Measurements from ENCODE around the gene DDX1. TPM values are rescaled to one million over a fixed set of nuclear protein-coding genes. Genes with fewer than 3 reads are reported as not detected.

DDX1 gene
- total RNA-seq, 4 donors from 2014 or later = 23.8 to 93.1 (median 56.6) TPM

GRCh38 chr2:15615301-15615920 is 23.7 kb downstream of the DDX1 start:
- TF ChIP-seq POLR2A (IDR thresholded peaks at IDR 0.05) (no peak), CTCF (IDR thresholded peaks at IDR 0.05) (no peak)
- Histone ChIP-seq H3K27ac (no peak overlapping the region), H3K36me3 (no peaks in the 10 kb centered on the region), H3K9me3 (no peaks in the 10 kb centered on the region), H3K4me3 (no peak overlapping the region), H3K27me3 (no peaks in the 10 kb centered on the region), H3K4me1 (no peaks in the 10 kb centered on the region)
- intact Hi-C loops (cut with DNase I; ENCODE audit: low total_unique reads) = no loop called here
- no peak for DNase-seq

GRCh38 chr2:15616429-15616828 is 24.8 kb downstream of the DDX1 start:
- no peaks in the 10 kb centered on the region for H3K36me3 ChIP-seq

GRCh38 chr2:15616850-15617777 is 25.4 kb downstream of the DDX1 start:
- intact Hi-C loops (cut with DNase I; ENCODE audit: low total_unique reads) = no loop called here
- TF ChIP-seq CTCF (IDR thresholded peaks at IDR 0.05) = no peak
- no peak for TF ChIP-seq POLR2A (IDR thresholded peaks at IDR 0.05)
- DNase-seq = no peak

More at GRCh38 chr2:15616429-15616828, 24.8 kb downstream of the DDX1 start:
- no peak for DNase-seq
- no peaks in the 10 kb centered on the region for H3K4me1 ChIP-seq
- intact Hi-C loops (cut with DNase I; ENCODE audit: low total_unique reads) = no loop called here
- H3K9me3 ChIP-seq = no peaks in the 10 kb centered on the region
- no peak overlapping the region for H3K4me3 ChIP-seq
- H3K27me3 ChIP-seq = no peaks in the 10 kb centered on the region
- H3K27ac ChIP-seq = no peak overlapping the region
- TF ChIP-seq CTCF (IDR thresholded peaks at IDR 0.05) (no peak), POLR2A (IDR thresholded peaks at IDR 0.05) (no peak)

GRCh38 chr2:15617778-15618448 is 26.2 kb downstream of the DDX1 start:
- no peak overlapping the region for H3K27ac ChIP-seq
- DNase-seq = no peak
- no peaks in the 10 kb centered on the region for H3K9me3 ChIP-seq
- intact Hi-C loops (cut with DNase I; ENCODE audit: low total_unique reads) = no loop called here
- no peaks in the 10 kb centered on the region for H3K4me1 ChIP-seq
- H3K4me3 ChIP-seq = no peak overlapping the region
- H3K36me3 ChIP-seq = no peaks in the 10 kb centered on the region
- H3K27me3 ChIP-seq = no peaks in the 10 kb centered on the region
- TF ChIP-seq CTCF (IDR thresholded peaks at IDR 0.05) (no peak), POLR2A (IDR thresholded peaks at IDR 0.05) (no peak)

More at GRCh38 chr2:15616850-15617777, 25.4 kb downstream of the DDX1 start:
- H3K27ac ChIP-seq = no peak overlapping the region
- H3K27me3 ChIP-seq = no peaks in the 10 kb centered on the region
- H3K9me3 ChIP-seq = no peaks in the 10 kb centered on the region
- H3K4me3 ChIP-seq = no peak overlapping the region
- no peaks in the 10 kb centered on the region for H3K4me1 ChIP-seq
- H3K36me3 ChIP-seq = no peaks in the 10 kb centered on the region

Data from uterus (tissue), 4 donors.